Measurements from ENCODE around the gene CD1C. TPM values are rescaled to one million over a fixed set of nuclear protein-coding genes. Genes with fewer than 3 reads are reported as not detected.
"Not testable (repeated sequence)": the region's sequence is repeated elsewhere in the genome, so short reads cannot be mapped to it uniquely, and the experiment has no call there.

CD1C gene
- polyA plus RNA-seq, 3 donors = 43.4 to 55.4 (median 45.8) TPM

GRCh38 chr1:158255656-158256055 lies 34.1 kb upstream of the CD1C start:
- peaks cover 30% of the 10 kb centered on the region for H3K4me1 Mint-ChIP-seq
- Histone ChIP-seq H3K4me2 (replicated peaks; ENCODE audit: extremely low read depth, low read length, poor library complexity, severe bottlenecking) (no peak overlapping the region), H3K9me3 (replicated peaks in 1 of 2; ENCODE audit: control insufficient read depth in 1 of 2, insufficient read depth in 1 of 2, low read length in 2 of 2) (no peaks in the 10 kb centered on the region), H2AFZ (ENCODE audit: insufficient read depth, low read depth, low read length, poor library complexity, severe bottlenecking) (no peak overlapping the region), H3K27ac (ENCODE audit: low read depth in 1 of 2, low read length in 2 of 2) (no peak overlapping the region), H3K4me1 (ENCODE audit: control insufficient read depth in 1 of 2, insufficient read depth in 2 of 2, low read length in 2 of 2) (peaks cover 31 to 46% of the 10 kb centered on the region in 2 donors), H3K79me2 (ENCODE audit: insufficient read depth, low read length) (no peaks in the 10 kb centered on the region), H3K4me3 (replicated peaks in 1 of 3; ENCODE audit: low read depth in 2 of 3, low read length in 3 of 3) (no peak overlapping the region), H3K36me3 (replicated peaks in 1 of 2; ENCODE audit: control insufficient read depth in 1 of 2, insufficient read depth in 2 of 2, low read length in 2 of 2) (no peaks in the 10 kb centered on the region), H4K20me1 (ENCODE audit: insufficient read depth, low read length) (no peaks in the 10 kb centered on the region), H3K27me3 (ENCODE audit: control insufficient read depth in 2 of 2, insufficient read depth in 2 of 2, low read length in 2 of 2) (peaks cover 21% of the 10 kb centered on the region in 2 donors), H3K9ac (ENCODE audit: insufficient read depth, low read length, poor library complexity, severe bottlenecking) (no peak overlapping the region)
- peaks cover 7 to 12% of the 10 kb centered on the region in 2 donors for H3K36me3 Mint-ChIP-seq
- H3K27me3 Mint-ChIP-seq (ENCODE audit: low read depth in 3 of 3) = peaks cover 4 to 24% (median 14%) of the 10 kb centered on the region in 3 donors
- TF ChIP-seq CTCF (IDR thresholded peaks at IDR 0.05) = no peak
- no peak overlapping the region for H3K4me3 Mint-ChIP-seq
- no peak overlapping the region for H3K27ac Mint-ChIP-seq
- intact Hi-C loops (cut with micrococcal nuclease) = no loop called here
- DNase-seq = no peak
- no peaks in the 10 kb centered on the region for H3K9me3 Mint-ChIP-seq

- H3K4me2 ChIP-seq (replicated peaks; ENCODE audit: extremely low read depth, low read length, poor library complexity, severe bottlenecking); H3K4me3 ChIP-seq (replicated peaks in 1 of 3; ENCODE audit: low read depth in 2 of 3, low read length in 3 of 3); H3K9me3 Mint-ChIP-seq; H3K36me3 ChIP-seq (replicated peaks in 1 of 2; ENCODE audit: control insufficient read depth in 1 of 2, insufficient read depth in 2 of 2, low read length in 2 of 2); H3K4me3 Mint-ChIP-seq; intact Hi-C loops (cut with micrococcal nuclease); H3K27ac Mint-ChIP-seq; H3K9me3 ChIP-seq (replicated peaks in 1 of 2; ENCODE audit: control insufficient read depth in 1 of 2, insufficient read depth in 1 of 2, low read length in 2 of 2); H3K9ac ChIP-seq (ENCODE audit: insufficient read depth, low read length, poor library complexity, severe bottlenecking); H2AFZ ChIP-seq (ENCODE audit: insufficient read depth, low read depth, low read length, poor library complexity, severe bottlenecking); H3K27ac ChIP-seq (ENCODE audit: low read depth in 1 of 2, low read length in 2 of 2); H4K20me1 ChIP-seq (ENCODE audit: insufficient read depth, low read length); DNase-seq; H3K79me2 ChIP-seq (ENCODE audit: insufficient read depth, low read length): not testable (repeated sequence)
- peaks cover 7 to 12% of the 10 kb centered on the region in 2 donors for H3K36me3 Mint-ChIP-seq
- H3K27me3 ChIP-seq (ENCODE audit: control insufficient read depth in 2 of 2, insufficient read depth in 2 of 2, low read length in 2 of 2) = peaks cover 30 to 32% of the 10 kb centered on the region in 2 donors
- WGBS (ENCODE audit: insufficient coverage) = 98% methylated on average over 9 of the region's 9 CpGs
- H3K27me3 Mint-ChIP-seq (ENCODE audit: low read depth in 3 of 3) = peaks cover 12 to 35% (median 24%) of the 10 kb centered on the region in 3 donors
- H3K4me1 ChIP-seq (ENCODE audit: control insufficient read depth in 1 of 2, insufficient read depth in 2 of 2, low read length in 2 of 2) = peaks cover 20 to 35% of the 10 kb centered on the region in 2 donors
- H3K4me1 Mint-ChIP-seq = peaks cover 20% of the 10 kb centered on the region
Observed at GRCh38 chr1:158256747-158257146, 33.0 kb upstream of the CD1C start.

Measured in CD14-positive monocyte (primary cell).